ENCODE data around the gene MAP3K21.

- TF ChIP-seq POLR2A (IDR thresholded peaks at IDR 0.05) (no peak), POLR2AphosphoS5 (IDR thresholded peaks at IDR 0.05) (no peak)
- TF ChIP-seq, protein P1, sequence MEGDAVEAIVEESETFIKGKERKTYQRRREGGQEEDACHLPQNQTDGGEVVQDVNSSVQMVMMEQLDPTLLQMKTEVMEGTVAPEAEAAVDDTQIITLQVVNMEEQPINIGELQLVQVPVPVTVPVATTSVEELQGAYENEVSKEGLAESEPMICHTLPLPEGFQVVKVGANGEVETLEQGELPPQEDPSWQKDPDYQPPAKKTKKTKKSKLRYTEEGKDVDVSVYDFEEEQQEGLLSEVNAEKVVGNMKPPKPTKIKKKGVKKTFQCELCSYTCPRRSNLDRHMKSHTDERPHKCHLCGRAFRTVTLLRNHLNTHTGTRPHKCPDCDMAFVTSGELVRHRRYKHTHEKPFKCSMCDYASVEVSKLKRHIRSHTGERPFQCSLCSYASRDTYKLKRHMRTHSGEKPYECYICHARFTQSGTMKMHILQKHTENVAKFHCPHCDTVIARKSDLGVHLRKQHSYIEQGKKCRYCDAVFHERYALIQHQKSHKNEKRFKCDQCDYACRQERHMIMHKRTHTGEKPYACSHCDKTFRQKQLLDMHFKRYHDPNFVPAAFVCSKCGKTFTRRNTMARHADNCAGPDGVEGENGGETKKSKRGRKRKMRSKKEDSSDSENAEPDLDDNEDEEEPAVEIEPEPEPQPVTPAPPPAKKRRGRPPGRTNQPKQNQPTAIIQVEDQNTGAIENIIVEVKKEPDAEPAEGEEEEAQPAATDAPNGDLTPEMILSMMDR (IDR thresholded peaks at IDR 0.05), result no peak
Measured at GRCh38 chr1:233361876-233362275, 34.4 kb downstream of the MAP3K21 start.

Data from suprapubic skin (tissue), 4 donors.